Testis (tissue), 2 donors: ENCODE results near the gene TTLL10.

Experiments
- CTCF ChIP-seq, 3 experiments: fragments of 450-650 bp in 2 of 3; fragments of 200-600 bp in 1 of 3; sonication (generic) in 1 of 3; IDR thresholded peaks; one replicate each; pipeline ENCODE4 v1.5.1; 2016 to 2019; ENCODE audit warnings: antibody characterized with exemption in 3 of 3, mild to moderate bottlenecking in 2 of 3, moderate library complexity in 1 of 3
- POLR2A ChIP-seq: fragments of 450-650 bp; IDR thresholded peaks from one replicate; pipeline ENCODE4 v1.6.1; 2017; ENCODE audit warnings: antibody characterized with exemption, mild to moderate bottlenecking, moderate library complexity

- TF ChIP-seq CTCF (IDR thresholded peaks at IDR 0.05) = no peak
- TF ChIP-seq POLR2A = no peak
These were observed 31.5 kb downstream of the TTLL10 start for GRCh38 chr1:1204998-1205768.
